HepG2 (cell line): ENCODE results near the gene PAFAH1B1. TPM values are rescaled to one million over a fixed set of nuclear protein-coding genes. Genes with fewer than 3 reads are reported as not detected.

Experiments used
- HIC2 ChIP-seq: sonication (generic); formaldehyde crosslinking; IDR thresholded peaks from 2 replicates; pipeline ENCODE4 v1.9.0; 2022; ENCODE audit warnings: low read depth, missing genetic modification reagents
- HNRNPLL ChIP-seq: fragments of 200-400 bp; formaldehyde crosslinking; IDR thresholded peaks from 2 replicates; pipeline ENCODE4 v1.6.1; 2017; ENCODE audit warnings: mild to moderate bottlenecking, low read depth, low read length; ENCODE audit not compliant: poor library complexity, severe bottlenecking
- MLLT10 ChIP-seq: sonication (generic); formaldehyde crosslinking; IDR thresholded peaks from 2 replicates; pipeline ENCODE4 v1.4.0; 2020; ENCODE audit warnings: missing genetic modification reagents
- RBAK ChIP-seq: sonication (generic); formaldehyde crosslinking; IDR thresholded peaks from 2 replicates; pipeline ENCODE4 v1.5.1; 2020; ENCODE audit warnings: mild to moderate bottlenecking, missing genetic modification reagents
- TP53 ChIP-seq: sonication (generic); formaldehyde crosslinking; conservative IDR thresholded peaks from 2 replicates; pipeline ENCODE4 v1.4.0; 2020; ENCODE audit warnings: missing genetic modification reagents
- ZMYM4 ChIP-seq: sonication (generic); formaldehyde crosslinking; IDR thresholded peaks from 2 replicates; pipeline ENCODE4 v1.8.1; 2023; ENCODE audit warnings: mild to moderate bottlenecking, missing genetic modification reagents
- polyA plus RNA-seq, 8 experiments: library from polyadenylated mRNA; depleted of rRNA in 3 of 8; stranded (reverse) in 7 of 8; unstranded in 1 of 8; fragments of >200 nt; fragmentation: Illumina TruSeq in 4 of 8; extraction: Trizol in 4 of 8; gene quantifications; 2 replicates each; pipeline versions ENCODE4 v1.2.1 to v1.2.3, GENCODE V29; 2011 to 2016; ENCODE audit warnings: low read depth in 4 of 8, missing spikeins in 1 of 8, mixed read lengths in 1 of 8; ENCODE audit not compliant: insufficient read depth in 1 of 8
- total RNA-seq, 5 experiments: library from RNA; depleted of rRNA; stranded (reverse); fragments of >200 nt; fragmentation: Illumina TruSeq; extraction: Trizol; gene quantifications; 2 replicates each; pipeline ENCODE4 v1.2.3, GENCODE V29; 2016; ENCODE audit warnings: low read depth in 1 of 5
- TF ChIP-seq, protein P1 (sequence below): sonication (generic); formaldehyde crosslinking; IDR thresholded peaks from 2 replicates; pipeline ENCODE4 v1.5.0; 2020; ENCODE audit warnings: missing genetic modification reagents, mild to moderate bottlenecking, borderline replicate concordance
- TF ChIP-seq, protein P2 (sequence below): sonication (generic); formaldehyde crosslinking; IDR thresholded peaks from 2 replicates; pipeline ENCODE4 v1.5.0; 2020; ENCODE audit warnings: mild to moderate bottlenecking, missing genetic modification reagents, borderline replicate concordance

Gene PAFAH1B1
- total and polyA plus RNA-seq, 2 of the 13 experiments (the other 11 are each of a cell fraction or from before 2014, with no cell fraction given): 46.0 to 64.9 TPM

DNA sequence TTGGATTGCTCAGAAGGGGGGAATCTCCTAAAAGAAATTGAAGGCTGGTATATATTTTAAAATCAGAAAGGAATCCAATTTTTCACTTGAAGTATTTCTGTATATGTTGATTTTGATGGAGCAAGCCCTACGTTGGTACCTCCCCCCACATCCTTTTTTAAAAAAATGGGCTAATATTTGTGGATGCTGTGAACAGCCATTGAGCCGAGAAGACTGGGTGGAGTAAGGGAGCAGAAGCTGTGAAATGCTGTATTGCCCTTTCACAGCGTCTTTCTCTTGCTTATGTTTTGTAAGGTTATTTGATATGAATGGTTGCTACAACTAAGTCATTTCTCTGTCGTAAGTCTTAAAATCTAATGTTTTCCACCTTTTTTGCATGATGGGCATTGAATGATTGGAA lies 2.3 kb downstream of the PAFAH1B1 start (continued):
- TF ChIP-seq, protein P1, sequence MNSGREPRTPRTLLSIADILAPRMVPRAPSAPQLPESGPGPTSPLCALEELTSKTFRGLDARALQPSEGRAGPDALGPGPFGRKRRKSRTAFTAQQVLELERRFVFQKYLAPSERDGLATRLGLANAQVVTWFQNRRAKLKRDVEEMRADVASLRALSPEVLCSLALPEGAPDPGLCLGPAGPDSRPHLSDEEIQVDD: no peak
- TF ChIP-seq, protein P2, sequence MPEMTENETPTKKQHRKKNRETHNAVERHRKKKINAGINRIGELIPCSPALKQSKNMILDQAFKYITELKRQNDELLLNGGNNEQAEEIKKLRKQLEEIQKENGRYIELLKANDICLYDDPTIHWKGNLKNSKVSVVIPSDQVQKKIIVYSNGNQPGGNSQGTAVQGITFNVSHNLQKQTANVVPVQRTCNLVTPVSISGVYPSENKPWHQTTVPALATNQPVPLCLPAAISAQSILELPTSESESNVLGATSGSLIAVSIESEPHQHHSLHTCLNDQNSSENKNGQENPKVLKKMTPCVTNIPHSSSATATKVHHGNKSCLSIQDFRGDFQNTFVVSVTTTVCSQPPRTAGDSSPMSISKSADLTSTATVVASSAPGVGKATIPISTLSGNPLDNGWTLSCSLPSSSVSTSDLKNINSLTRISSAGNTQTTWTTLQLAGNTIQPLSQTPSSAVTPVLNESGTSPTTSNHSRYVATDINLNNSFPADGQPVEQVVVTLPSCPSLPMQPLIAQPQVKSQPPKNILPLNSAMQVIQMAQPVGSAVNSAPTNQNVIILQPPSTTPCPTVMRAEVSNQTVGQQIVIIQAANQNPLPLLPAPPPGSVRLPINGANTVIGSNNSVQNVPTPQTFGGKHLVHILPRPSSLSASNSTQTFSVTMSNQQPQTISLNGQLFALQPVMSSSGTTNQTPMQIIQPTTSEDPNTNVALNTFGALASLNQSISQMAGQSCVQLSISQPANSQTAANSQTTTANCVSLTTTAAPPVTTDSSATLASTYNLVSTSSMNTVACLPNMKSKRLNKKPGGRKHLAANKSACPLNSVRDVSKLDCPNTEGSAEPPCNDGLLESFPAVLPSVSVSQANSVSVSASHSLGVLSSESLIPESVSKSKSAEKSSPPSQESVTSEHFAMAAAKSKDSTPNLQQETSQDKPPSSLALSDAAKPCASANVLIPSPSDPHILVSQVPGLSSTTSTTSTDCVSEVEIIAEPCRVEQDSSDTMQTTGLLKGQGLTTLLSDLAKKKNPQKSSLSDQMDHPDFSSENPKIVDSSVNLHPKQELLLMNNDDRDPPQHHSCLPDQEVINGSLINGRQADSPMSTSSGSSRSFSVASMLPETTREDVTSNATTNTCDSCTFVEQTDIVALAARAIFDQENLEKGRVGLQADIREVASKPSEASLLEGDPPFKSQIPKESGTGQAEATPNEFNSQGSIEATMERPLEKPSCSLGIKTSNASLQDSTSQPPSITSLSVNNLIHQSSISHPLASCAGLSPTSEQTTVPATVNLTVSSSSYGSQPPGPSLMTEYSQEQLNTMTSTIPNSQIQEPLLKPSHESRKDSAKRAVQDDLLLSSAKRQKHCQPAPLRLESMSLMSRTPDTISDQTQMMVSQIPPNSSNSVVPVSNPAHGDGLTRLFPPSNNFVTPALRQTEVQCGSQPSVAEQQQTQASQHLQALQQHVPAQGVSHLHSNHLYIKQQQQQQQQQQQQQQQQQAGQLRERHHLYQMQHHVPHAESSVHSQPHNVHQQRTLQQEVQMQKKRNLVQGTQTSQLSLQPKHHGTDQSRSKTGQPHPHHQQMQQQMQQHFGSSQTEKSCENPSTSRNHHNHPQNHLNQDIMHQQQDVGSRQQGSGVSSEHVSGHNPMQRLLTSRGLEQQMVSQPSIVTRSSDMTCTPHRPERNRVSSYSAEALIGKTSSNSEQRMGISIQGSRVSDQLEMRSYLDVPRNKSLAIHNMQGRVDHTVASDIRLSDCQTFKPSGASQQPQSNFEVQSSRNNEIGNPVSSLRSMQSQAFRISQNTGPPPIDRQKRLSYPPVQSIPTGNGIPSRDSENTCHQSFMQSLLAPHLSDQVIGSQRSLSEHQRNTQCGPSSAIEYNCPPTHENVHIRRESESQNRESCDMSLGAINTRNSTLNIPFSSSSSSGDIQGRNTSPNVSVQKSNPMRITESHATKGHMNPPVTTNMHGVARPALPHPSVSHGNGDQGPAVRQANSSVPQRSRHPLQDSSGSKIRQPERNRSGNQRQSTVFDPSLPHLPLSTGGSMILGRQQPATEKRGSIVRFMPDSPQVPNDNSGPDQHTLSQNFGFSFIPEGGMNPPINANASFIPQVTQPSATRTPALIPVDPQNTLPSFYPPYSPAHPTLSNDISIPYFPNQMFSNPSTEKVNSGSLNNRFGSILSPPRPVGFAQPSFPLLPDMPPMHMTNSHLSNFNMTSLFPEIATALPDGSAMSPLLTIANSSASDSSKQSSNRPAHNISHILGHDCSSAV (CRISPR knock-in tag): no peak
- TF ChIP-seq HIC2 (CRISPR knock-in tag): no peak
- no peak for TF ChIP-seq MLLT10
- TF ChIP-seq ZMYM4 (CRISPR knock-in tag): no peak
- TF ChIP-seq TP53 (CRISPR knock-in tag): no peak
- TF ChIP-seq RBAK: no peak
- no peak for TF ChIP-seq HNRNPLL
